Suprapubic skin (tissue), 3 donors: Measurements from ENCODE around the gene AHNAK.

Experiments
- CTCF ChIP-seq, 2 donors: fragments of 200-600 bp in 1 of 2; fragments of 450-650 bp in 1 of 2; sonication (generic) in 1 of 2; IDR thresholded peaks; one replicate each; pipeline ENCODE4 v1.5.1; 2016 to 2019; ENCODE audit warnings: antibody characterized with exemption in 2 of 2, mild to moderate bottlenecking in 1 of 2, moderate library complexity in 1 of 2
- POLR2A ChIP-seq, 2 donors: fragments of 450-650 bp; IDR thresholded peaks; one replicate each; pipeline ENCODE4 v1.6.1; 2017; ENCODE audit warnings: antibody characterized with exemption in 2 of 2, mild to moderate bottlenecking in 2 of 2, moderate library complexity in 2 of 2

- no peak for TF ChIP-seq CTCF (IDR thresholded peaks at IDR 0.05)
- TF ChIP-seq POLR2A (IDR thresholded peaks at IDR 0.05): no peak
These were observed 42.2 kb downstream of the AHNAK start for GRCh38 chr11:62504158-62504973.
